Activated naive CD4-positive, alpha-beta T cell treated with anti-CD3 and anti-CD28 coated beads for 36 hours (primary cell): ENCODE measurements around the gene CRADD. TPM values are rescaled to one million over a fixed set of nuclear protein-coding genes. Genes with fewer than 3 reads are reported as not detected.
"Not testable (repeated sequence)": the region's sequence is repeated elsewhere in the genome, so short reads cannot be mapped to it uniquely, and the experiment has no call there.

ENCODE experiments used
- CTCF ChIA-PET: fragments of 350-600 bp; sonication (Branson Sonifier 250); formaldehyde crosslinking; loops from one replicate; lab custom pipeline; 2021; ENCODE audit warnings: antibody characterized with exemption; lab: Charles Lee
- DNase-seq: peaks from one replicate; pipeline ENCODE4 v3.0.0-alpha.2; 2020
- H3K27ac Mint-ChIP-seq: one replicate; pipeline ENCODE4 v1.8.0; 2021; ENCODE audit warnings: mild to moderate bottlenecking, mixed read lengths
- H3K27me3 Mint-ChIP-seq: one replicate; pipeline ENCODE4 v1.8.0; 2021; ENCODE audit warnings: low read depth, mixed read lengths
- H3K36me3 Mint-ChIP-seq: one replicate; pipeline ENCODE4 v1.8.0; 2021; ENCODE audit warnings: low read depth, mixed read lengths
- H3K4me1 Mint-ChIP-seq: one replicate; pipeline ENCODE4 v1.8.0; 2021; ENCODE audit warnings: low read depth, mixed read lengths
- H3K4me3 Mint-ChIP-seq: one replicate; pipeline ENCODE4 v1.8.0; 2021; ENCODE audit warnings: mild to moderate bottlenecking, moderate library complexity, mixed read lengths
- H3K9me3 Mint-ChIP-seq: one replicate; pipeline ENCODE4 v1.8.0; 2021; ENCODE audit warnings: mixed read lengths
- intact Hi-C: fragments of 100-400 bp; cut with micrococcal nuclease; formaldehyde crosslinking; loops from one replicate; pipeline ENCODE4 v1.15.1; 2023
- total RNA-seq, 2 experiments: library from RNA; stranded (reverse); gene quantifications; one replicate each; pipeline ENCODE4 v1.2.3, GENCODE V29; 2021

CRADD gene
- total RNA-seq, 2 experiments from 2014 or later: 14.3 to 15.6 TPM

DNA sequence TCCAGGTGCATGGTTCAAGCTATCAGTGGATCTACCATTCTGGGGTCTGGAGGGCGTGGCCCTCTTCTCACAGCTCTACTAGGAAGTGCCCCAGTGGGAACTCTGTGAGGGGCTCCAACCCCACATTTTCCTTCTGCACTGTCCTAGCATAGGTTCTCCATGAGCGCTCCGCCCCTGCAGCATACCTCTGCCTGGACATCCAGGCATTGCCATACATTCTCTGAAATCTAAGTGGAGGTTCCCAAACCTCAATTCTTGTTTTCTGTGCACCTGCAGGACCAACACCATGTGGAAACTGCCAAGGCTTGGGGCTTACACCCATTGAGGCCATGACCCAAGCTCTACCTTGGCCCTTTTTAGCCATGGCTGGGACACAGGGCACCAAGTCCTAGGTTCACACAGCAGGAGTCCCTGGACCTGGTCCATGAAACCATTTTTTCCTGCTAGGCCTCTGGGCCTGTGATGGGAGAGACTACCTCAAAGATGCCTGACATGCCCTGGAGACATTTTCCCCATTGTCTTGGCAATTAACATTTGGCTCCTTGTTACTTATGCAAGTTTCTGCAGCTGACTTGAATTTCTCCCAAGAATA lies 76.8 kb downstream of the CRADD start:
- no peak overlapping the region for H3K27ac Mint-ChIP-seq
- no peak for DNase-seq
- H3K9me3 Mint-ChIP-seq: peaks cover 27% of the 10 kb centered on the region
- H3K4me3 Mint-ChIP-seq: no peak overlapping the region
- peaks cover 11% of the 10 kb centered on the region for H3K4me1 Mint-ChIP-seq
- intact Hi-C loops: no loop called here
- H3K36me3 Mint-ChIP-seq: peaks cover 19% of the 10 kb centered on the region
- CTCF ChIA-PET: interaction anchor here (2.4 kb wide), 1 partner anchor 347 kb away, joined by 6 read pairs; no protein-coding TSS in a partner anchor
- H3K27me3 Mint-ChIP-seq: no peaks in the 10 kb centered on the region

- H3K27me3 Mint-ChIP-seq, H3K27ac Mint-ChIP-seq, H3K4me3 Mint-ChIP-seq, DNase-seq, intact Hi-C loops: not testable (repeated sequence)
- peaks cover 14% of the 10 kb centered on the region for H3K4me1 Mint-ChIP-seq
- H3K36me3 Mint-ChIP-seq: peaks cover 19% of the 10 kb centered on the region
- H3K9me3 Mint-ChIP-seq: peaks cover 27% of the 10 kb centered on the region
- CTCF ChIA-PET: interaction anchor here (2.4 kb wide), 1 partner anchor 346 kb away, joined by 6 read pairs; no protein-coding TSS in a partner anchor
Measured at GRCh38 chr12:93754859-93755258, 77.7 kb downstream of the CRADD start.

GRCh38 chr12:93756288-93756687 lies 79.1 kb downstream of the CRADD start:
- no peaks in the 10 kb centered on the region for H3K27me3 Mint-ChIP-seq
- no peak for DNase-seq
- peaks cover 20% of the 10 kb centered on the region for H3K4me1 Mint-ChIP-seq
- intact Hi-C loops: no loop called here
- no peak overlapping the region for H3K4me3 Mint-ChIP-seq
- CTCF ChIA-PET: no interaction called here
- H3K9me3 Mint-ChIP-seq: peaks cover 27% of the 10 kb centered on the region
- H3K36me3 Mint-ChIP-seq: peaks cover 19% of the 10 kb centered on the region
- H3K27ac Mint-ChIP-seq: no peak overlapping the region

GRCh38 chr12:93757792-93758694 lies 80.9 kb downstream of the CRADD start:
- no peak overlapping the region for H3K27ac Mint-ChIP-seq
- H3K4me3 Mint-ChIP-seq: no peak overlapping the region
- no peak for DNase-seq
- CTCF ChIA-PET: interaction anchor here (6.0 kb wide), 1 partner anchor 344 kb away, joined by 43 read pairs; no protein-coding TSS in a partner anchor
- peaks cover 11% of the 10 kb centered on the region for H3K36me3 Mint-ChIP-seq
- H3K4me1 Mint-ChIP-seq: peaks cover 30% of the 10 kb centered on the region
- peaks cover 20% of the 10 kb centered on the region for H3K9me3 Mint-ChIP-seq
- no peaks in the 10 kb centered on the region for H3K27me3 Mint-ChIP-seq
- intact Hi-C loops: no loop called here

GRCh38 chr12:93758801-93759373 lies 81.7 kb downstream of the CRADD start:
- intact Hi-C loops: no loop called here
- peaks cover 14% of the 10 kb centered on the region for H3K9me3 Mint-ChIP-seq
- peaks cover 31% of the 10 kb centered on the region for H3K4me1 Mint-ChIP-seq
- CTCF ChIA-PET: interaction anchor here (6.0 kb wide), 1 partner anchor 343 kb away, joined by 43 read pairs; no protein-coding TSS in a partner anchor
- no peak overlapping the region for H3K4me3 Mint-ChIP-seq
- H3K27me3 Mint-ChIP-seq: no peaks in the 10 kb centered on the region
- DNase-seq: no peak
- H3K36me3 Mint-ChIP-seq: peaks cover 8% of the 10 kb centered on the region
- no peak overlapping the region for H3K27ac Mint-ChIP-seq

- H3K9me3 Mint-ChIP-seq: peaks cover 7% of the 10 kb centered on the region
- no peaks in the 10 kb centered on the region for H3K27me3 Mint-ChIP-seq
- intact Hi-C loops: no loop called here
- no peak for DNase-seq
- no peak overlapping the region for H3K27ac Mint-ChIP-seq
- peaks cover 31% of the 10 kb centered on the region for H3K4me1 Mint-ChIP-seq
- peaks cover 3% of the 10 kb centered on the region for H3K36me3 Mint-ChIP-seq
- CTCF ChIA-PET: interaction anchor here (6.0 kb wide), 1 partner anchor 342 kb away, joined by 43 read pairs; no protein-coding TSS in a partner anchor
- H3K4me3 Mint-ChIP-seq: no peak overlapping the region
Measured at GRCh38 chr12:93759512-93760081, 82.4 kb downstream of the CRADD start.

DNA sequence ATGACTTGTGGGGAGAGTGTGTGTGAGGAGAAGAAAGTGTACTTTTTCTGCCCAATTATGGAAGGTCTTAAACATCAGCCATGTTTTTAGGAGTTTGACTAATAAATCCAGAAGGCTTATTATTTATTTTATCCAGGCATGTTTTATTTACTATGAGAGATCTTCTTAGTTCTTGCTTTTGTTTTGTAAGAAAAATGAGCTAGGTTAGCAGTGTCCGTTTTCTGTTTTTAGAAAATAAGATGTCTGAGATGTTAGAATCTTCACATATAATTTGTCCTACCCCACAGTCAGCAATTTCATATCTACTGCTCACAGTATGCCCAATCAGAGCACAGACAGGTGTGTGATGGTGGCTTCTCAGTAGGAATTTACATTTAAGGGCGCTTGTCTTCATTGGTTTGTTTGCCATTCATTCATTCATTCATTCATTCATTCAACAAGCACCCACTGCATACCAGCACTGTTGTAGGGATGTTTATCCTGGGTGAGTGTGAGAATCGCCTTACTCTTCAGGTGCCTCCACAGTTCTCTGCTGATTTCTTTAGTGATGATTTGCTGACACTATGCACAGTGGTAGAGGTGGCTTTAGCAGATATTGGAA lies 83.2 kb downstream of the CRADD start:
- peaks cover 31% of the 10 kb centered on the region for H3K4me1 Mint-ChIP-seq
- intact Hi-C loops: no loop called here
- H3K27me3 Mint-ChIP-seq: no peaks in the 10 kb centered on the region
- no peak overlapping the region for H3K4me3 Mint-ChIP-seq
- no peak overlapping the region for H3K27ac Mint-ChIP-seq
- CTCF ChIA-PET: interaction anchor here (1.5 to 6.0 kb wide), 2 partner anchors 316 to 341 kb away, joined by 4 to 43 read pairs; no protein-coding TSS in a partner anchor
- H3K36me3 Mint-ChIP-seq: no peaks in the 10 kb centered on the region
- no peaks in the 10 kb centered on the region for H3K9me3 Mint-ChIP-seq
- no peak for DNase-seq

DNA sequence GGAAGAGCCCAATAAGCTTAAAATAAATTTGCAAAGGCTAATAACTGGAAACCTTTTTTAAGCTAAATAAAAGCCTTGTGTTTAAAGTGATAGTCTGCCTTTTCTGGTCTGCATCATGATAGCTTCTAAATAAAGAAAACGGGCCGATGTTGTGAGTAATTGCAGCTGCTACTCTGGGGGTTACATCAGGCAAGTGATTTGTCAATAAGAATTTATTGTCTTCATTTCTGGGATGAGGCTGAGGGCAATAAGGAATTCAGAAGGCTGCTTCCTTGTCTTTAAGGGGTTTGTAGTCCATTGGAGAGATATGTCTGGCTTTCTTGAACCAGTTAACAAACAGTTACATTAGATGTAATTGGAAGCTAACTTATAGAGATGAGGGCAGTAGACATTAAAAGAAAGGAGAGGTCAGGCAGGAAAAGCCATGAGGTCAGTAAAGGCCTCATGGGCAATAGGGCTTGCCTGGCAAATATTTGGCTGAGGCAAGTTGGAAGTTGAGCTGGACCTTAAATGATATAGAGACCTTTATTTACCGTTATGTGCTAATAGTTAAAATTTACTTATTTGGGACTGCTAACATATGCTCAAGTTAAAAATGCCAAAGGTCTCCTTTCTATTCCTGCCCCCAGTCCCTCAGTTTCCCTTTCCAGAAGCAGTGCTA lies 85.0 kb downstream of the CRADD start:
- intact Hi-C loops: no loop called here
- Mint-ChIP-seq H3K36me3 (no peaks in the 10 kb centered on the region), H3K27ac (no peak overlapping the region), H3K27me3 (no peaks in the 10 kb centered on the region), H3K4me3 (no peak overlapping the region), H3K9me3 (no peaks in the 10 kb centered on the region), H3K4me1 (peaks cover 35% of the 10 kb centered on the region)
- CTCF ChIA-PET: interaction anchor here (0.8 to 6.0 kb wide), 4 partner anchors 11 to 340 kb away, joined by 4 to 43 read pairs (median 4); no protein-coding TSS in a partner anchor
- DNase-seq: no peak

GRCh38 chr12:93762912-93763553 lies 85.9 kb downstream of the CRADD start:
- no peaks in the 10 kb centered on the region for H3K27me3 Mint-ChIP-seq
- H3K27ac Mint-ChIP-seq: no peak overlapping the region
- CTCF ChIA-PET: interaction anchor here (0.9 to 6.0 kb wide), 2 partner anchors 61 to 339 kb away, joined by 4 to 43 read pairs; no protein-coding TSS in a partner anchor
- no peak overlapping the region for H3K4me3 Mint-ChIP-seq
- no peak for DNase-seq
- H3K36me3 Mint-ChIP-seq: no peaks in the 10 kb centered on the region
- no peaks in the 10 kb centered on the region for H3K9me3 Mint-ChIP-seq
- peaks cover 35% of the 10 kb centered on the region for H3K4me1 Mint-ChIP-seq
- intact Hi-C loops: loop anchor here (1.0 kb wide), 1 partner anchor 260 kb away; no protein-coding TSS in a partner anchor

DNA sequence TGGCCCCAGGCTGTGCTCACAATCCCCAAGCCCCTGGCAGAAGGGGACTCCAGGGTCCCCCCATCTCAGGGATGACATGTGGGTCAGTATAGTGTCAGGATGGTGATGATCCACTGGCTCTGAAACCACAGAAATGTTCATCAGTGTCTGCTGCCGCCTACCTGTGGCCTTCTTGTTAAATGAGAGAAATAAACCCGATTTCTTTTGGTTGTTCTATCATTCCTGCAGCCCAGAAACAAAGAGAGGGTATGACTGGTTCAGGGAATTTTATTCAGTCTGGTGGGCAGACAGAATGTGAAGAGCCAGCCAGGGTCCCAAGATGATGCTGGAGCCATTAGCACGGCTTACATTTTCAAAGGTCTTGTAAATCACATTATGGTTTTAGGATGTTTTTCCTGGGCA lies 86.6 kb downstream of the CRADD start:
- Mint-ChIP-seq H3K27me3 (no peaks in the 10 kb centered on the region), H3K4me3 (no peak overlapping the region)
- intact Hi-C loops: loop anchor here (1.0 kb wide), 1 partner anchor 260 kb away; no protein-coding TSS in a partner anchor

More for the DNA sequence above, 86.6 kb downstream of the CRADD start:
- DNase-seq: no peak
- H3K9me3 Mint-ChIP-seq: no peaks in the 10 kb centered on the region
- no peak overlapping the region for H3K27ac Mint-ChIP-seq
- peaks cover 34% of the 10 kb centered on the region for H3K4me1 Mint-ChIP-seq
- CTCF ChIA-PET: interaction anchor here (5.5 to 6.0 kb wide), 2 partner anchors 337 to 338 kb away, joined by 43 to 141 read pairs; no protein-coding TSS in a partner anchor
- H3K36me3 Mint-ChIP-seq: no peaks in the 10 kb centered on the region
